Gastroesophageal sphincter (tissue), 4 donors: ENCODE results near the gene TOMM7. TPM values are rescaled to one million over a fixed set of nuclear protein-coding genes. Genes with fewer than 3 reads are reported as not detected.

Experiments
- ATAC-seq: fragments of 150-250 bp; one replicate; pipeline ENCODE4 v1.9.1; 2016; ENCODE audit warnings: mild to moderate bottlenecking, moderate library complexity
- H3K27ac ChIP-seq, 4 donors: fragments of 200-600 bp; sonication (generic) in 3 of 4; 1 replicate in 3 of 4; 2 replicates in 1 of 4; pipeline ENCODE4 v1.5.1; 2016 to 2019
- H3K27me3 ChIP-seq: fragments of 200-600 bp; sonication (generic); one replicate; pipeline ENCODE4 v1.5.1; 2019
- H3K36me3 ChIP-seq, 2 donors: fragments of 200-600 bp; sonication (generic); one replicate each; pipeline ENCODE4 v1.5.1; 2019; ENCODE audit warnings: control low read depth in 1 of 2
- H3K4me1 ChIP-seq, 3 donors: fragments of 200-600 bp; sonication (generic); 1 replicate in 2 of 3; 2 replicates in 1 of 3; pipeline ENCODE4 v1.5.1; 2016 to 2019; ENCODE audit warnings: control low read depth in 2 of 3
- H3K4me3 ChIP-seq, 2 donors: fragments of 200-600 bp; sonication (generic); one replicate each; pipeline ENCODE4 v1.5.1; 2019; ENCODE audit warnings: mild to moderate bottlenecking in 1 of 2, moderate library complexity in 1 of 2
- H3K9me3 ChIP-seq, 3 donors: fragments of 200-600 bp; sonication (generic); one replicate each; pipeline ENCODE4 v1.5.1; 2017 to 2019; ENCODE audit warnings: control low read depth in 2 of 3
- EP300 ChIP-seq: sonication (generic); formaldehyde crosslinking; IDR thresholded peaks from one replicate; pipeline ENCODE4 v1.6.1; 2017; ENCODE audit warnings: antibody characterized with exemption, mild to moderate bottlenecking
- POLR2A ChIP-seq, 2 donors: fragments of 450-650 bp; IDR thresholded peaks; one replicate each; pipeline ENCODE4 v1.6.1; 2017; ENCODE audit warnings: antibody characterized with exemption in 2 of 2, mild to moderate bottlenecking in 2 of 2, moderate library complexity in 1 of 2
- POLR2AphosphoS5 ChIP-seq: sonication (generic); formaldehyde crosslinking; IDR thresholded peaks from one replicate; pipeline ENCODE4 v1.6.1; 2017; ENCODE audit warnings: antibody characterized with exemption
- WGBS, 2 donors: methylation state at CpG; one replicate each; pipeline ENCODE4 v1.1.5; 2018; ENCODE audit warnings: low coverage in 1 of 2; 5-methylcytosine and 5-hydroxymethylcytosine counted together
- total RNA-seq, 4 donors: library from RNA; depleted of rRNA; stranded (reverse); fragments of >200 nt; gene quantifications; one replicate each; pipeline ENCODE4 v1.1.0, GENCODE V29; 2016
- TF ChIP-seq, protein P1 (sequence below), 4 experiments: fragments of 200-600 bp in 2 of 4; fragments of 450-650 bp in 2 of 4; sonication (generic) in 1 of 4; IDR thresholded peaks; one replicate each; pipeline ENCODE4 v1.5.1; 2017 to 2019; ENCODE audit warnings: antibody characterized with exemption in 4 of 4, mild to moderate bottlenecking in 2 of 4, moderate library complexity in 2 of 4

Gene TOMM7
- total RNA-seq, 4 donors from 2014 or later = 121 to 340 (median 231) TPM

DNA sequence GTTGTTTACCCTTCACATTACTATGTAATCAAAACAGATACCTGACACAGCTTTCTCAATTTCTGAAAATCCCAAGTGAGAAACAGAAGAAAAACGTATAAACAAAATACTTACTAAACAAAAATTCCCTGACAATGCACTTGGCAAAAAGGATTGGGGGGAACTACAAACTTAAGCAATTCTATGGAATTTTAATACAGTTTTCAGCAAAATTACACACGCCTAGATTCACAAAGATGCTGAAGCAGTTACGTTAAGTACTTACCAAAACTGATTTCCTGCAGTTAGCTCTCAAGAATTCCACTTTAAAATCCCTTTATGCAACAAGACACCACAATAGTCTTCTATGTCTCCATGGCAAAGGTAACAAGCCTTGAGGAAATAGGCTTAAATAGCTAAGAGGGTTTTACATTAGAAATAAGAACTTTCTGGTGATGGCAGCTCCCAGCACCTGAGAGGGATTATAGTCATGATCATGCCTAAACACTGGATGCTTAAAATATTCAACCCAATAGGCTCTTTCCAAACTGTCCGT, 10.8 kb downstream of the TOMM7 start:
- H3K9me3 ChIP-seq = no peaks in the 10 kb centered on the region
- no peak for ATAC-seq
- H3K27ac ChIP-seq = no peak overlapping the region
- peaks cover 0 to 61% of the 10 kb centered on the region in 2 donors for H3K36me3 ChIP-seq
- 73 to 74% methylated on average over 3 to 4 of the region's 4 CpGs for WGBS, 2 donors
- no peak overlapping the region for H3K4me3 ChIP-seq
- H3K27me3 ChIP-seq = no peaks in the 10 kb centered on the region
- TF ChIP-seq POLR2AphosphoS5 (no peak), EP300 (no peak), POLR2A (IDR thresholded peaks at IDR 0.05) (no peak)
- TF ChIP-seq, protein P1, sequence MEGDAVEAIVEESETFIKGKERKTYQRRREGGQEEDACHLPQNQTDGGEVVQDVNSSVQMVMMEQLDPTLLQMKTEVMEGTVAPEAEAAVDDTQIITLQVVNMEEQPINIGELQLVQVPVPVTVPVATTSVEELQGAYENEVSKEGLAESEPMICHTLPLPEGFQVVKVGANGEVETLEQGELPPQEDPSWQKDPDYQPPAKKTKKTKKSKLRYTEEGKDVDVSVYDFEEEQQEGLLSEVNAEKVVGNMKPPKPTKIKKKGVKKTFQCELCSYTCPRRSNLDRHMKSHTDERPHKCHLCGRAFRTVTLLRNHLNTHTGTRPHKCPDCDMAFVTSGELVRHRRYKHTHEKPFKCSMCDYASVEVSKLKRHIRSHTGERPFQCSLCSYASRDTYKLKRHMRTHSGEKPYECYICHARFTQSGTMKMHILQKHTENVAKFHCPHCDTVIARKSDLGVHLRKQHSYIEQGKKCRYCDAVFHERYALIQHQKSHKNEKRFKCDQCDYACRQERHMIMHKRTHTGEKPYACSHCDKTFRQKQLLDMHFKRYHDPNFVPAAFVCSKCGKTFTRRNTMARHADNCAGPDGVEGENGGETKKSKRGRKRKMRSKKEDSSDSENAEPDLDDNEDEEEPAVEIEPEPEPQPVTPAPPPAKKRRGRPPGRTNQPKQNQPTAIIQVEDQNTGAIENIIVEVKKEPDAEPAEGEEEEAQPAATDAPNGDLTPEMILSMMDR (IDR thresholded peaks at IDR 0.05) = no peak
- H3K4me1 ChIP-seq = no peaks in the 10 kb centered on the region

DNA sequence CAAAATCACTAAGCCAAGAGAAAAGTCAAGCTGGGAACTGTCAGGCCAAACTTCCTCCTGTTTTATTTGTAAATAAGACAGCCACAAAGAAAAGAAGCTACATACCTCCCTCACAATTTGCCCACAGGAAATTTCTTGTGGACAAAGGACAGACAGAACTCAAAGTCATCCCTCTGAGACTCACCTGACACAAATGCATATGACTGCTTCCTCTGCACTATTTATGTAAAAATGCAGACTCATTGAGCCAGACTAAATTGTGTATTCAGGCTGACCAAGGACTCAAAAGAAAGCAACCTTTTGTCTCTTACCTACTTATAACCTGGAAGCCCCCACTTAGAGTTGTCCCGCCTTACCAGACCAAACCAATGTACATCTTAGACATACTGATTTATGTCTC, 11.8 kb downstream of the TOMM7 start:
- ATAC-seq = no peak
- H3K36me3 ChIP-seq = peaks cover 0 to 51% of the 10 kb centered on the region in 2 donors
- 80% methylated on average over 1 of the region's 1 CpG; no CpG with 5 or more reads in 1 of the 2 donors for WGBS, 2 donors

DNA sequence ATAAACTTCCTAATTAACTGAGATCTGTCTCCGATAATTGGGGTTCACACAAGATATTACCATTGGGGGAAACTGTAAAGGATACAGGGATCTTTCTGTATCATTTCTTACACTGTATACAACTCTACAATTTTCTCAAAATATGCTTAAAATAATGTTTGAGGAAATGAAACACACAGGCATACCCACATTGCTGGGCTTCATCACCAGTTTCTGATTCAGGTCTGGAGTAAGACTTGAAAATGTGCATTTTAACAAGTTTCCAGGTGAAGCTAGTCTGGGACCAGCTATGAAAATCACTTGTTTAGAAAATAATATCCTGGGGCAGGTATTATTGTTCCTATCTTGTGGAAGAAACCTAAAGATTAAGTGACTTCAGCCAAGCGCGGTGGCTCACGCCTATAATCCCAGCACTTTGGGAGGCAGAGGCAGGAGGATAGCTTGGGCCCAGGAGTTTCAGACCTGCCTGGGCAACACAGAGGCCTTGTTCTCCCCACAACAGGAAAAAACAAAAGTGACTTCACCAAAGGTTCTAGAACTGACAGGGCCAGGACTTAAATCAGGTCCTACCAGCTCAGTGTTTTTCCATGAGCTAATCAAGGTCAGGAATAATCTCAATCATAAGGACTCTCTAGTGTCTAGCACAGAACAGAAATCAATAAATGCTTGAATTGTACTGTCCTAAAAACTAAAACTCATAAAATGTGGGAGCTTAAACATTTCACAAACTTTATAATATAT, 12.6 kb downstream of the TOMM7 start:
- Histone ChIP-seq H3K27me3 (no peaks in the 10 kb centered on the region), H3K36me3 (peaks cover 0 to 44% of the 10 kb centered on the region in 2 donors), H3K4me3 (no peak overlapping the region), H3K4me1 (no peaks in the 10 kb centered on the region), H3K27ac (no peak overlapping the region), H3K9me3 (no peaks in the 10 kb centered on the region)
- WGBS, 2 donors = 85 to 94% methylated on average over 2 to 4 of the region's 4 CpGs
- TF ChIP-seq POLR2A (IDR thresholded peaks at IDR 0.05) = no peak
- no peak for TF ChIP-seq EP300
- TF ChIP-seq POLR2AphosphoS5 = no peak
- TF ChIP-seq, protein P1 (IDR thresholded peaks at IDR 0.05) = no peak
- ATAC-seq = no peak

More for the DNA sequence above, 11.8 kb downstream of the TOMM7 start:
- Histone ChIP-seq H3K9me3 (no peaks in the 10 kb centered on the region), H3K4me3 (no peak overlapping the region), H3K27me3 (no peaks in the 10 kb centered on the region), H3K4me1 (no peaks in the 10 kb centered on the region), H3K27ac (no peak overlapping the region)
- TF ChIP-seq, protein P1 (IDR thresholded peaks at IDR 0.05) = no peak
- TF ChIP-seq POLR2A (IDR thresholded peaks at IDR 0.05) (no peak), EP300 (no peak), POLR2AphosphoS5 (no peak)

DNA sequence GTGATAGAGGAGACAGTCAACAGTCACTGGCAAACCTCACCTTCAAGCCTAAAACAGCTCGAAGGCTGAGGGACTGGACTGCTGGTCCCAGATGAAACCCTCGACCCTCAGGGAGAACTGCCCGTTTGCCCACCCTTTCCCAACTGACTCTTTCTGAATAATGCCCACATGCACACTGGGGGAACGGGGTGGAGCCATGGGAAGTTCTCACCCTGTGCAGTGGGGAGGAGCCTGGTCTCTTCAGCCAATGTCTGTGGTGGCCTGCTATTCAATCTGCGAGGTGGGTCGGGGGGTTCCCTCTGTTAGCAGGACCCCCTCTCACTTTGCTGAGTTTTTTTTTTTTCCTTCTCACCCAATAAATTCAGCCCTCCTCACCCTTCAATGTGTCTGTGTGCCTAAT, 14.5 kb downstream of the TOMM7 start:
- Histone ChIP-seq H3K9me3 (no peaks in the 10 kb centered on the region), H3K27me3 (no peaks in the 10 kb centered on the region), H3K4me3 (no peak overlapping the region), H3K36me3 (peaks cover 0 to 24% of the 10 kb centered on the region in 2 donors), H3K27ac (no peak overlapping the region), H3K4me1 (no peaks in the 10 kb centered on the region)
- ATAC-seq = no peak
- 61 to 86% methylated on average over 2 of the region's 6 CpGs for WGBS, 2 donors
- TF ChIP-seq POLR2A (IDR thresholded peaks at IDR 0.05) (no peak), EP300 (no peak), POLR2AphosphoS5 (no peak)
- TF ChIP-seq, protein P1 (IDR thresholded peaks at IDR 0.05) = no peak

DNA sequence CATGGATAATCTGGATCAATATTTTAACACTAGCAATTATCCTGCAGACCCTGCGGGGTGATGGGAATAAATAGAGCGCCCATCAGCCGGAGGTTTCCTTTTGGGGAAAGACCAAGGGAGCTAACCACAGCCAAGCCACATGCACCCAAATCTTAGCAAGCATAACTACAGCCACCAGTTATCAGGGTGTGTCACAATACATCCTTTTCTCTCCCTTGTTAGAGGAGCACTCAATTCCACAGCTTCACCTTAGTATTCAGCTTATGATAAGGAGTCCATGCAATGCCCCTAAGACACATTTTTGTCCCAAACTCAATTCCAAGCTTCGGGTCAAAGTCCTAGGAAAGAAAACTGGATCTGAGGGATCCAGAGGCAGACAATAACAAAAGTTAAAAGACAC, 15.9 kb downstream of the TOMM7 start:
- Histone ChIP-seq H3K27ac (no peak overlapping the region), H3K9me3 (no peaks in the 10 kb centered on the region), H3K4me3 (no peak overlapping the region), H3K27me3 (no peaks in the 10 kb centered on the region), H3K36me3 (peaks cover 0 to 10% of the 10 kb centered on the region in 2 donors), H3K4me1 (no peaks in the 10 kb centered on the region)
- 95 to 97% methylated on average over 4 of the region's 4 CpGs for WGBS, 2 donors
- no peak for ATAC-seq
- TF ChIP-seq EP300 = no peak
